Stimulated activated CD8-positive, alpha-beta memory T cell treated with anti-CD3 and anti-CD28 coated beads, Interleukin-7, amount 100 ng/mL, for 4 hours (primary cell): Measurements from ENCODE around the gene SERPINA10.
"Not testable (repeated sequence)": the region's sequence is repeated elsewhere in the genome, so short reads cannot be mapped to it uniquely, and the experiment has no call there.

Source experiments
- DNase-seq, 2 donors: peaks; one replicate each; pipeline ENCODE4 v3.0.0-alpha.2; 2020; ENCODE audit warnings: low read depth in 2 of 2

Gene SERPINA10

GRCh38 chr14:94313991-94314655, 21.1 kb upstream of the SERPINA10 start:
- no peak for DNase-seq

- DNase-seq = no peak
These were observed 19.6 kb upstream of the SERPINA10 start for GRCh38 chr14:94312481-94313246.

- no peak for DNase-seq
These were observed 17.2 kb upstream of the SERPINA10 start for GRCh38 chr14:94310248-94310647.

- no peak for DNase-seq
These were observed 16.7 kb upstream of the SERPINA10 start for GRCh38 chr14:94309721-94310120.

- no peak for DNase-seq
These were observed 14.4 kb upstream of the SERPINA10 start for GRCh38 chr14:94307410-94307992.

- DNase-seq = no peak
These were observed 13.2 kb upstream of the SERPINA10 start for GRCh38 chr14:94306047-94306978.

GRCh38 chr14:94305620-94306019, 12.6 kb upstream of the SERPINA10 start:
- DNase-seq = no peak

- DNase-seq = no peak
These were observed 11.2 kb upstream of the SERPINA10 start for GRCh38 chr14:94304243-94304642.

GRCh38 chr14:94303111-94303510, 10.0 kb upstream of the SERPINA10 start:
- DNase-seq = no peak

GRCh38 chr14:94298130-94298529, 5.1 kb upstream of the SERPINA10 start:
- DNase-seq = no peak

- DNase-seq = not testable (repeated sequence)
These were observed 3.1 kb upstream of the SERPINA10 start for GRCh38 chr14:94296181-94296545.

- DNase-seq = no peak
These were observed 2.5 kb upstream of the SERPINA10 start for GRCh38 chr14:94295360-94296180.

- DNase-seq = no peak
These were observed 483 bp upstream of the SERPINA10 start for GRCh38 chr14:94293578-94293924.

GRCh38 chr14:94292526-94292871, 569 bp downstream of the SERPINA10 start:
- DNase-seq = no peak

GRCh38 chr14:94291906-94292525, 1.1 kb downstream of the SERPINA10 start:
- DNase-seq = no peak

- no peak for DNase-seq
These were observed 1.7 kb downstream of the SERPINA10 start for GRCh38 chr14:94291159-94291905.

- no peak for DNase-seq
These were observed 2.9 kb downstream of the SERPINA10 start for GRCh38 chr14:94290197-94290596.

GRCh38 chr14:94288610-94289465, 4.2 kb downstream of the SERPINA10 start:
- no peak for DNase-seq

- DNase-seq = no peak
These were observed 7.9 kb downstream of the SERPINA10 start for GRCh38 chr14:94285158-94285557.
